ENCODE data around the gene KLHL42. TPM values are rescaled to one million over a fixed set of nuclear protein-coding genes. Genes with fewer than 3 reads are reported as not detected.
A peak's percentile ranks its signal among the peaks of the same experiment; 100 is the strongest.

The KLHL42 gene
- total and polyA plus RNA-seq, 2 donors from 2014 or later: 6.6 to 21.2 TPM

- Histone ChIP-seq H3K36me3 (ENCODE audit: control insufficient read depth in 2 of 3, insufficient read depth in 3 of 3, low read length in 3 of 3) (peaks cover 0 to 7% (median 0%) of the 10 kb centered on the region in 3 donors), H3K9ac (ENCODE audit: low read length in 3 of 3) (no peak overlapping the region), H3K4me1 (ENCODE audit: control insufficient read depth in 2 of 3, insufficient read depth in 2 of 3, low read depth in 1 of 3, low read length in 3 of 3) (peaks cover 0 to 5% (median 0%) of the 10 kb centered on the region in 3 donors), H3K9me3 (ENCODE audit: control insufficient read depth in 2 of 3, insufficient read depth in 1 of 3, low read length in 3 of 3) (no peaks in the 10 kb centered on the region), H3K27ac (ENCODE audit: low read depth in 2 of 2, low read length in 2 of 2) (no peak overlapping the region), H3K4me3 (ENCODE audit: low read length in 3 of 3) (no peak overlapping the region), H3K27me3 (ENCODE audit: control insufficient read depth, insufficient read depth, low read length) (no peaks in the 10 kb centered on the region)
- intact Hi-C loops (cut with DNase I): no loop called here
- TF ChIP-seq CTCF (IDR thresholded peaks at IDR 0.05; ENCODE audit: borderline replicate concordance, extremely low read depth, insufficient read depth): no peak
- DNase-seq (no peak), FAIRE-seq (peak; percentile 37)
Measured at GRCh38 chr12:27747111-27747820, 32.8 kb upstream of the KLHL42 start.

DNA sequence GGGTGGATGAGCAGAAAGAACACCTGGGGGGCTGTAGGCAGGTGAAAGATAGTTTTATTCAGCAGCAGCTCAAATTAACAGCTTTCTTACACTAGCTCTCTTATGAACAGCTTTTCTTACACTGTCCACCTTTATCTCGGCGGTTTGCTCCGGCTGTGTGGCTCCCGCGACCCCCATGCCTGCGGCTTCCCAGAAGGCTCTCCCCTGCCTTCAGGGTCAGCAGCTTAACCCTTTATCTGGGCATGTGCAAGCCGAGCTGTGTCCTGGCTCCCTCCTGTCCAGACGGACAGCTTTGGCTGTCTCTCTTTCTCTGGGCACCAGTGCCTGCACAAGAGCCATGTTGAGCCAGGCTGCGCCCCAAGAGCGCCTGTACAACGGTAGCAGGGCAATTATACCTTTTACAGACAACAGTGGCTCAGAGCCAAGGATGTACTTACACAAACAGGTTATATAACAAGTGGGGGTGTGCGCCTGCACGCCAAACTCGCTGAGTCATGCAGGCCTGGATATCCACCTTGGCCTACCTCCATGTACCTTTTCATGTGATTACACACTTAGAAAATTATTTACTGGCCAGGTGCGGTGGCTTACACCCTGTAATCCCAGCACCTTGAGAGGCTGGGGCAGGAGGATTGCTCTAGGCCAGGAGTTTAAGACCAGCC is 28.5 kb upstream of the KLHL42 start:
- Histone ChIP-seq H3K36me3 (ENCODE audit: control insufficient read depth in 2 of 3, insufficient read depth in 3 of 3, low read length in 3 of 3) (peaks cover 0 to 4% (median 0%) of the 10 kb centered on the region in 3 donors), H3K27me3 (ENCODE audit: control insufficient read depth, insufficient read depth, low read length) (no peaks in the 10 kb centered on the region), H3K27ac (ENCODE audit: low read depth in 2 of 2, low read length in 2 of 2) (peak overlapping the region; percentile 66 to 69), H3K9ac (ENCODE audit: low read length in 3 of 3) (no peak overlapping the region), H3K4me3 (ENCODE audit: low read length in 3 of 3) (no peak overlapping the region), H3K4me1 (ENCODE audit: control insufficient read depth in 2 of 3, insufficient read depth in 2 of 3, low read depth in 1 of 3, low read length in 3 of 3) (peaks cover 0 to 5% (median 3%) of the 10 kb centered on the region in 3 donors), H3K9me3 (ENCODE audit: control insufficient read depth in 2 of 3, insufficient read depth in 1 of 3, low read length in 3 of 3) (no peaks in the 10 kb centered on the region)
- no peak for TF ChIP-seq CTCF (IDR thresholded peaks at IDR 0.05; ENCODE audit: borderline replicate concordance, extremely low read depth, insufficient read depth)
- peak in 1 of 5 donors; percentile 6 for DNase-seq
- FAIRE-seq: no peak
- intact Hi-C loops (cut with DNase I): no loop called here

DNA sequence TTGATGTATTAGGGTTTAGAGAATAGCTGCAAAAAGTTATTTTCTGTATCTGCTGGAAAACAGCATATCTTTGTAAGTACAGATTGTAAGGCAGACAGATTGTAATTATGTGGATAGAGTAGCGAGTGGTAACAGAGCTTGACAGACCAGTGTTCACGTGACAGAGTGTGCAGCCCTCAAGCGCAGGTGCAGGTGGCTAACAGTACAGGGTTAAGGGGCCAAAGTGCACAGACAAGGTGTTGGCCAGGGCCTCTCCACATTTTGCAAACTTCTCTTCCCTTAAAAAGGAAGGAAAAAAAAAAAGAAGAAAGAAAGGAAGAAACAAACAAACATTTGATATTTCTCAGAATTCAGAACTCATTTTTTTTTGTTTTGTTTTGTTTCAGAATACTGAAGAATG is 25.2 kb upstream of the KLHL42 start:
- Histone ChIP-seq H3K4me1 (ENCODE audit: control insufficient read depth in 2 of 3, insufficient read depth in 2 of 3, low read depth in 1 of 3, low read length in 3 of 3) (peaks cover 0 to 5% (median 3%) of the 10 kb centered on the region in 3 donors), H3K27me3 (ENCODE audit: control insufficient read depth, insufficient read depth, low read length) (no peaks in the 10 kb centered on the region), H3K36me3 (ENCODE audit: control insufficient read depth in 2 of 3, insufficient read depth in 3 of 3, low read length in 3 of 3) (no peaks in the 10 kb centered on the region), H3K9ac (ENCODE audit: low read length in 3 of 3) (no peak overlapping the region), H3K27ac (ENCODE audit: low read depth in 2 of 2, low read length in 2 of 2) (no peak overlapping the region), H3K9me3 (ENCODE audit: control insufficient read depth in 2 of 3, insufficient read depth in 1 of 3, low read length in 3 of 3) (no peaks in the 10 kb centered on the region), H3K4me3 (ENCODE audit: low read length in 3 of 3) (no peak overlapping the region)
- no peak for FAIRE-seq
- DNase-seq: peak in 1 of 5 donors; percentile 23
- intact Hi-C loops (cut with DNase I): no loop called here
- no peak for TF ChIP-seq CTCF (IDR thresholded peaks at IDR 0.05; ENCODE audit: borderline replicate concordance, extremely low read depth, insufficient read depth)
